Suprapubic skin (tissue), 4 donors: ENCODE data around the gene ITGA6.

Experiments used
- POLR2A ChIP-seq, 2 donors: fragments of 450-650 bp; IDR thresholded peaks; one replicate each; pipeline ENCODE4 v1.6.1; 2017; ENCODE audit warnings: antibody characterized with exemption in 2 of 2, mild to moderate bottlenecking in 2 of 2, moderate library complexity in 2 of 2
- POLR2AphosphoS5 ChIP-seq, 3 donors: sonication (generic); formaldehyde crosslinking; IDR thresholded peaks; one replicate each; pipeline ENCODE4 v1.6.1; 2017; ENCODE audit warnings: antibody characterized with exemption in 3 of 3

DNA sequence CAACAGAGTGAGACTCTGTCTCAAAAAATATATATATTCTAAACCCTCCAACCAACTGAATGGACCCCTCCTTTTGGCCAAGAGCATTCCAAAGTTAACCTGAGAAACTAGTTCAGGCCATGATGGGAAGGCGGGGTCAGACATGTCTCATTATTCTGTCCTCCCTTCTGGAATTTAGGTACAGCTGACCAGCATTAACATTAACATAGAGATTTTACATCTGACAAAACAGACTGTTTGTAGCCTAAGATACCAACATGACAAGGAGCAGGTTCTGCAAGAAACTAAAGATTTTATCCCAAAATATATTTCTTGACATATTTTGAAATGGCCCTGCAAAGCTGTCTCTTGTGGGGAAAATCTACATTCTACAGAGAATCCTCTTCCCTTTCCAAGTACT, 121.7 kb downstream of the ITGA6 start:
- TF ChIP-seq POLR2AphosphoS5 (IDR thresholded peaks at IDR 0.05) (no peak), POLR2A (IDR thresholded peaks at IDR 0.05) (no peak)
